Measurements from ENCODE around the gene PRIM1.

Gene PRIM1

DNA sequence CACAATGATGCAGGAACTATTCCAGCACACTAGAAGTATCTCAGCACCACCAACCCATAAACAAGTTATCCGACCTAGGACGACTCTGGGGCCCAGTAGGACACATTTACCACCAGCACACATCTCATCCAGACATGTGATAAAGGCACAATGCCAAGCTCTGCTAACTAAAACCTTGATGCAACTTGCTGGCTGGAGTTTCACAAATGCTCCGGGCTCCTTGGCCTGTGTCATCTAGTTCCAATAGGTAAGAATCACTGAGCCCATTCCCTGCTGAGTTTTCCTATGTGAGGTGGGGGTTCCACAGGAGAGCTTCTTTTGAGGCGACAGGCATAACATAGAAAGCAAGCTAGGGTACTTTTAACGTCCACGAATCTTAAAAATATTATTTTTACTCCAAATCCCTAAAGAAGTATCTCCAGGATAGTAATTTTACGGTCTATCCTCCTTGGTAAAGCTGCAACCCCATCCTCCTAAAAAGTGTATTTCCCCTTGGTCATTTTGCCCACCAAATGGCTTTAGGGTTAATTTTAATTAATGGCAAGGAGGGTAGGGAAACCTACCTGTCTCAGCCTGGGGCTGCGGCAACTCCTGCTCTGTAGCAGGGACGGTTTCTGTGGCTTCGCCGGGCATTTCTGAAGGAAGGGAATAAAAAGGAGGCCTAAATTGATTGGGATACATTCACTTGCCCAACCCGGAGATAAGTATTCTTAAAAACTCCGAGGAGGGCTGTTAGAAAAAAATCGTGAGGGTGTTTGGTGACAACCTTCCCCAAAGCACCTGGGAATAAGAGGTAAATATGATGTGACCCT lies 28.0 kb downstream of the PRIM1 start:
- TF ChIP-seq, protein P1, sequence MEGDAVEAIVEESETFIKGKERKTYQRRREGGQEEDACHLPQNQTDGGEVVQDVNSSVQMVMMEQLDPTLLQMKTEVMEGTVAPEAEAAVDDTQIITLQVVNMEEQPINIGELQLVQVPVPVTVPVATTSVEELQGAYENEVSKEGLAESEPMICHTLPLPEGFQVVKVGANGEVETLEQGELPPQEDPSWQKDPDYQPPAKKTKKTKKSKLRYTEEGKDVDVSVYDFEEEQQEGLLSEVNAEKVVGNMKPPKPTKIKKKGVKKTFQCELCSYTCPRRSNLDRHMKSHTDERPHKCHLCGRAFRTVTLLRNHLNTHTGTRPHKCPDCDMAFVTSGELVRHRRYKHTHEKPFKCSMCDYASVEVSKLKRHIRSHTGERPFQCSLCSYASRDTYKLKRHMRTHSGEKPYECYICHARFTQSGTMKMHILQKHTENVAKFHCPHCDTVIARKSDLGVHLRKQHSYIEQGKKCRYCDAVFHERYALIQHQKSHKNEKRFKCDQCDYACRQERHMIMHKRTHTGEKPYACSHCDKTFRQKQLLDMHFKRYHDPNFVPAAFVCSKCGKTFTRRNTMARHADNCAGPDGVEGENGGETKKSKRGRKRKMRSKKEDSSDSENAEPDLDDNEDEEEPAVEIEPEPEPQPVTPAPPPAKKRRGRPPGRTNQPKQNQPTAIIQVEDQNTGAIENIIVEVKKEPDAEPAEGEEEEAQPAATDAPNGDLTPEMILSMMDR (IDR thresholded peaks at IDR 0.05; ENCODE audit: extremely low read depth, insufficient read depth, missing control alignments): no peak
- peak; percentile 9 for DNase-seq (ENCODE audit: low spot score)
- in situ Hi-C loops (cut with MboI; ENCODE audit: low pct_unique_long_range_greater_than_20kb, low sequenced_read_pairs, unreplicated experiment): no loop called here

DNA sequence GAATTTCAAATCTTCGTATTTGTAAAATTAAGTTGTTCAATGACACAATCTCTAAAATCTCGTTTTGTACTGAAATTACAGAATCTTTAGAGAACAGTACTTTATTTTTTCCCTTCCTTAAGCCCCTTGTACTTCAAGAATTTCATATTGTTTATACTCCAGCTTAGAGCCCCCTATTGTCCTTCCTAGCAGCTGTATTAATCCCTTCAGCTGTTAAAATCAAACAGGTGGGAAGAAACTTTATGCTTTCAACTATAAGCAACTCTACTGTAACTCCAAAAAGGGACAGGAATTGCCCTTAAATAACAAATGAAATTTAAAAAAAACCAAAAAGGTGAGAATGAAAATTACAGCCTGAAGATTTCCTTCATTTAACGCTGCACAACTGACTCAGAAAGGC lies 28.8 kb downstream of the PRIM1 start:
- TF ChIP-seq, protein P1 (IDR thresholded peaks at IDR 0.05; ENCODE audit: extremely low read depth, insufficient read depth, missing control alignments): no peak
- DNase-seq (ENCODE audit: low spot score): no peak
- in situ Hi-C loops (cut with MboI; ENCODE audit: low pct_unique_long_range_greater_than_20kb, low sequenced_read_pairs, unreplicated experiment): no loop called here

DNA sequence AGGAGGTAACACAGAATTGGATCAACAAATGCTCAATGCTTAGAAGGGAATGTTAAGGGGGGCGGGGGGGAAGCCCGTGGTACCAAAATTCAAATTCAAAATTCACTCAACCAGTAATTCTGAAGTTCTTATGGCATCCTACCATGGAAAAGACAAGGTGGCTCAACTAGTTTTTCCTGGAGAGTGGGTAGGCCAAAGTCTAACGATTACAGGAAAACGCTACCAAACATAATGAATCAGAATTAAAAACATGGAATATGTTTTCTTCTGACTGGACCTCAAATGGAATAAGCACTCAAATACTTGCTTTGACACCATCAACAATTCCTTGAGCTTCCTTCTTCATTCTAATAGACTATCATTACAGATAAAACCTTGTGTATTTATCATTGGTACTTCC lies 29.3 kb downstream of the PRIM1 start:
- no peak for DNase-seq (ENCODE audit: low spot score)
- TF ChIP-seq, protein P1 (IDR thresholded peaks at IDR 0.05; ENCODE audit: extremely low read depth, insufficient read depth, missing control alignments): no peak
- in situ Hi-C loops (cut with MboI; ENCODE audit: low pct_unique_long_range_greater_than_20kb, low sequenced_read_pairs, unreplicated experiment): no loop called here

DNA sequence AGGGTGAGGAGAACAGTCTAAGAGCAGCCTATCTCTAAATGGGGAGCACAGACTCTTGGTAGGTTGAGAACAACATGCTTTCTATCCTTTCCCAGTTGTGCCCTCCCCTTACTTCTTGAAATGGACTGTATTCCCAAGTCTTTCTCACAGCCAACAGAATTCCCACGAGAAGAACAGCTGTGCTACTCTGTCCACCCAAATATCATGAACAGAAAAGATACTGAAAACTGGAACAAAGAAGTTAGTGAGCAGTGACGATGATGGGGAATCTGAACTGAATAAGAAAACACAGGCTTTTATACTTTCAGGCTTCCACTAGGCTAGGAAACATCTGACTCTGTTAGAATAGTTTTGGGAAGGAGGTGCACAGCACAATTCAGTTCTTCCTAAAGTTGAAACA lies 30.4 kb downstream of the PRIM1 start:
- in situ Hi-C loops (cut with MboI; ENCODE audit: low pct_unique_long_range_greater_than_20kb, low sequenced_read_pairs, unreplicated experiment): no loop called here
- no peak for DNase-seq (ENCODE audit: low spot score)
- TF ChIP-seq, protein P1 (IDR thresholded peaks at IDR 0.05; ENCODE audit: extremely low read depth, insufficient read depth, missing control alignments): no peak

DNA sequence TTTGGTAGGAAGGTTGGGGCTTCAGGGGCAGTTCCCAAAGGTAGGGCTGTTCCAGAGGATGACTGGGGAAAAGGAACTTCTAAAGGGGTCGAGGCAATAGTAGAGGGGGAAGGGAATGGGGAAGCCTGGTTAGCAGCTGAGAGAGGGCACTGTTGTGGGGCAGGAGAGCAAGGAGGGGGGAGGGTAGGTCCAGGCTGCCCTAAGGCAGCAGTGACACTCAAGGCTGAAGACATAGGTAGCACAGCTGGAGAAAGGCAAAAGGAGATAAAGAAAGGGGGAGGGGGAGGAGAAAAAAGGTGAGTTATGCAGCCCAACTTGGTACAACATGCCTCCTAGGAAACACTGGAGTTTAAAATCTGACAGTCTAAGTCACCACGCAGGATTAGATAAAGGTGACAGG lies 30.9 kb downstream of the PRIM1 start:
- in situ Hi-C loops (cut with MboI; ENCODE audit: low pct_unique_long_range_greater_than_20kb, low sequenced_read_pairs, unreplicated experiment): no loop called here
- TF ChIP-seq, protein P1 (IDR thresholded peaks at IDR 0.05; ENCODE audit: extremely low read depth, insufficient read depth, missing control alignments): no peak
- no peak for DNase-seq (ENCODE audit: low spot score)

DNA sequence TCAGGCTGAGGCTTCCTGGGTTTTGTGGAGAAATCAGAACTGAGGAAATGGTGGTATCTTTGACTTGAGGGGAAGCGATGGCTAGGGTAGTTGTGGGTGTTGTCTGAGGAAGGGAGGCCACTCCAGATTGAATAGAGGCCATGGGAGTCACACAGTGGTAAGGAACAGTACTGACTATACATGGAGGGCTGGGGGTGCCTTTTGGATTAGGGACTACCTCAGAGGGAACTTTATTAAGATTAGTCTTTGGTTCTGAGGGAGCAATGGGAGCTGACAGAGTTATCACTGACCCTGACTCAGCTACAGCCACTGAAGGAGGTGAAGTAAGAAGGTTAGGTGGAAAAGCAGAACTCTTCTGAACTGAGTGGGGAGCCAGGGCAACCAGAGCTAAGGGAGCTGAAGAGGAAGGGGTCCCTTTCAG lies 31.4 kb downstream of the PRIM1 start:
- DNase-seq (ENCODE audit: low spot score): no peak
- TF ChIP-seq, protein P1 (IDR thresholded peaks at IDR 0.05; ENCODE audit: extremely low read depth, insufficient read depth, missing control alignments): no peak
- in situ Hi-C loops (cut with MboI; ENCODE audit: low pct_unique_long_range_greater_than_20kb, low sequenced_read_pairs, unreplicated experiment): no loop called here
